ENCODE data around the gene HEATR5A.
"Not testable (repeated sequence)": the region's sequence is repeated elsewhere in the genome, so short reads cannot be mapped to it uniquely, and the experiment has no call there.

The HEATR5A gene

GRCh38 chr14:31341280-31341679, 79.1 kb downstream of the HEATR5A start:
- no peak overlapping the region for H3K9ac ChIP-seq (ENCODE audit: low read length)

GRCh38 chr14:31340297-31341063, 79.9 kb downstream of the HEATR5A start:
- Histone ChIP-seq H3K27me3 (replicated peaks; ENCODE audit: control insufficient read depth, insufficient read depth, low read length) (no peaks in the 10 kb centered on the region), H3K4me1 (ENCODE audit: control insufficient read depth, insufficient read depth, low read length) (peaks cover 10% of the 10 kb centered on the region), H3K9me3 (ENCODE audit: control insufficient read depth, low read length) (no peaks in the 10 kb centered on the region), H3K4me3 (ENCODE audit: low read length) (no peak overlapping the region), H3K36me3 (ENCODE audit: control insufficient read depth, insufficient read depth, low read length, severe bottlenecking) (peaks cover 74% of the 10 kb centered on the region), H3K9ac (ENCODE audit: low read length) (no peak overlapping the region)
- DNase-seq (ENCODE audit: low read depth), result no peak

More at GRCh38 chr14:31341280-31341679, 79.1 kb downstream of the HEATR5A start:
- Histone ChIP-seq H3K4me3 (ENCODE audit: low read length) (no peak overlapping the region), H3K36me3 (ENCODE audit: control insufficient read depth, insufficient read depth, low read length, severe bottlenecking) (peaks cover 82% of the 10 kb centered on the region), H3K27me3 (replicated peaks; ENCODE audit: control insufficient read depth, insufficient read depth, low read length) (no peaks in the 10 kb centered on the region), H3K4me1 (ENCODE audit: control insufficient read depth, insufficient read depth, low read length) (peaks cover 9% of the 10 kb centered on the region), H3K9me3 (ENCODE audit: control insufficient read depth, low read length) (no peaks in the 10 kb centered on the region)
- DNase-seq (ENCODE audit: low read depth), result no peak

- peaks cover 10% of the 10 kb centered on the region for H3K4me1 ChIP-seq (ENCODE audit: control insufficient read depth, insufficient read depth, low read length)
- no peak for DNase-seq (ENCODE audit: low read depth)
- peaks cover 66% of the 10 kb centered on the region for H3K36me3 ChIP-seq (ENCODE audit: control insufficient read depth, insufficient read depth, low read length, severe bottlenecking)
- no peaks in the 10 kb centered on the region for H3K27me3 ChIP-seq (replicated peaks; ENCODE audit: control insufficient read depth, insufficient read depth, low read length)
- no peak overlapping the region for H3K4me3 ChIP-seq (ENCODE audit: low read length)
- H3K9me3 ChIP-seq (ENCODE audit: control insufficient read depth, low read length), result no peaks in the 10 kb centered on the region
- no peak overlapping the region for H3K9ac ChIP-seq (ENCODE audit: low read length)
These were observed 80.6 kb downstream of the HEATR5A start for GRCh38 chr14:31339743-31340142.

GRCh38 chr14:31337331-31337730, 83.0 kb downstream of the HEATR5A start:
- peaks cover 55% of the 10 kb centered on the region for H3K36me3 ChIP-seq (ENCODE audit: control insufficient read depth, insufficient read depth, low read length, severe bottlenecking)

GRCh38 chr14:31336646-31337045, 83.7 kb downstream of the HEATR5A start:
- DNase-seq (ENCODE audit: low read depth), result peak; percentile 85
- Histone ChIP-seq H3K9ac (ENCODE audit: low read length) (no peak overlapping the region), H3K4me3 (ENCODE audit: low read length) (no peak overlapping the region), H3K36me3 (ENCODE audit: control insufficient read depth, insufficient read depth, low read length, severe bottlenecking) (peaks cover 55% of the 10 kb centered on the region), H3K27me3 (replicated peaks; ENCODE audit: control insufficient read depth, insufficient read depth, low read length) (no peaks in the 10 kb centered on the region), H3K9me3 (ENCODE audit: control insufficient read depth, low read length) (no peaks in the 10 kb centered on the region), H3K4me1 (ENCODE audit: control insufficient read depth, insufficient read depth, low read length) (peaks cover 10% of the 10 kb centered on the region)

More at GRCh38 chr14:31337331-31337730, 83.0 kb downstream of the HEATR5A start:
- no peaks in the 10 kb centered on the region for H3K27me3 ChIP-seq (replicated peaks; ENCODE audit: control insufficient read depth, insufficient read depth, low read length)
- H3K9me3 ChIP-seq (ENCODE audit: control insufficient read depth, low read length), result no peaks in the 10 kb centered on the region
- H3K4me3 ChIP-seq (ENCODE audit: low read length), result no peak overlapping the region
- DNase-seq (ENCODE audit: low read depth), result no peak
- peaks cover 10% of the 10 kb centered on the region for H3K4me1 ChIP-seq (ENCODE audit: control insufficient read depth, insufficient read depth, low read length)
- no peak overlapping the region for H3K9ac ChIP-seq (ENCODE audit: low read length)

GRCh38 chr14:31331395-31331794, 89.0 kb downstream of the HEATR5A start:
- not testable (repeated sequence) for H3K9ac ChIP-seq (ENCODE audit: low read length); H3K4me1 ChIP-seq (ENCODE audit: control insufficient read depth, insufficient read depth, low read length); H3K27me3 ChIP-seq (replicated peaks; ENCODE audit: control insufficient read depth, insufficient read depth, low read length); DNase-seq (ENCODE audit: low read depth); H3K9me3 ChIP-seq (ENCODE audit: control insufficient read depth, low read length); H3K4me3 ChIP-seq (ENCODE audit: low read length)
- peaks cover 31% of the 10 kb centered on the region for H3K36me3 ChIP-seq (ENCODE audit: control insufficient read depth, insufficient read depth, low read length, severe bottlenecking)

- H3K9ac ChIP-seq (ENCODE audit: low read length); H3K4me1 ChIP-seq (ENCODE audit: control insufficient read depth, insufficient read depth, low read length); DNase-seq (ENCODE audit: low read depth); H3K27me3 ChIP-seq (replicated peaks; ENCODE audit: control insufficient read depth, insufficient read depth, low read length); H3K4me3 ChIP-seq (ENCODE audit: low read length); H3K9me3 ChIP-seq (ENCODE audit: control insufficient read depth, low read length): not testable (repeated sequence)
- H3K36me3 ChIP-seq (ENCODE audit: control insufficient read depth, insufficient read depth, low read length, severe bottlenecking), result peaks cover 35% of the 10 kb centered on the region
These were observed 90.4 kb downstream of the HEATR5A start for GRCh38 chr14:31329876-31330521.

GRCh38 chr14:31326111-31326510, 94.2 kb downstream of the HEATR5A start:
- H3K4me3 ChIP-seq (ENCODE audit: low read length), result no peak overlapping the region
- H3K9me3 ChIP-seq (ENCODE audit: control insufficient read depth, low read length), result peaks cover 3% of the 10 kb centered on the region
- H3K36me3 ChIP-seq (ENCODE audit: control insufficient read depth, insufficient read depth, low read length, severe bottlenecking), result peaks cover 47% of the 10 kb centered on the region
- no peaks in the 10 kb centered on the region for H3K4me1 ChIP-seq (ENCODE audit: control insufficient read depth, insufficient read depth, low read length)
- H3K9ac ChIP-seq (ENCODE audit: low read length), result no peak overlapping the region
- peak; percentile 32 for DNase-seq (ENCODE audit: low read depth)
- no peaks in the 10 kb centered on the region for H3K27me3 ChIP-seq (replicated peaks; ENCODE audit: control insufficient read depth, insufficient read depth, low read length)

GRCh38 chr14:31323419-31323818, 96.9 kb downstream of the HEATR5A start:
- Histone ChIP-seq H3K4me3 (ENCODE audit: low read length) (no peak overlapping the region), H3K9me3 (ENCODE audit: control insufficient read depth, low read length) (no peaks in the 10 kb centered on the region), H3K36me3 (ENCODE audit: control insufficient read depth, insufficient read depth, low read length, severe bottlenecking) (peaks cover 61% of the 10 kb centered on the region), H3K9ac (ENCODE audit: low read length) (no peak overlapping the region), H3K4me1 (ENCODE audit: control insufficient read depth, insufficient read depth, low read length) (no peaks in the 10 kb centered on the region), H3K27me3 (replicated peaks; ENCODE audit: control insufficient read depth, insufficient read depth, low read length) (no peaks in the 10 kb centered on the region)
- no peak for DNase-seq (ENCODE audit: low read depth)

- peaks cover 80% of the 10 kb centered on the region for H3K36me3 ChIP-seq (ENCODE audit: control insufficient read depth, insufficient read depth, low read length, severe bottlenecking)
- H3K4me3 ChIP-seq (ENCODE audit: low read length), result no peak overlapping the region
- H3K27me3 ChIP-seq (replicated peaks; ENCODE audit: control insufficient read depth, insufficient read depth, low read length), result no peaks in the 10 kb centered on the region
- no peak for DNase-seq (ENCODE audit: low read depth)
- H3K9me3 ChIP-seq (ENCODE audit: control insufficient read depth, low read length), result no peaks in the 10 kb centered on the region
- H3K9ac ChIP-seq (ENCODE audit: low read length), result no peak overlapping the region
- no peaks in the 10 kb centered on the region for H3K4me1 ChIP-seq (ENCODE audit: control insufficient read depth, insufficient read depth, low read length)
These were observed 99.2 kb downstream of the HEATR5A start for GRCh38 chr14:31320922-31321766.

GRCh38 chr14:31320216-31320615, 100.1 kb downstream of the HEATR5A start:
- Histone ChIP-seq H3K9me3 (ENCODE audit: control insufficient read depth, low read length) (no peaks in the 10 kb centered on the region), H3K4me1 (ENCODE audit: control insufficient read depth, insufficient read depth, low read length) (no peaks in the 10 kb centered on the region), H3K9ac (ENCODE audit: low read length) (no peak overlapping the region), H3K4me3 (ENCODE audit: low read length) (no peak overlapping the region), H3K27me3 (replicated peaks; ENCODE audit: control insufficient read depth, insufficient read depth, low read length) (no peaks in the 10 kb centered on the region), H3K36me3 (ENCODE audit: control insufficient read depth, insufficient read depth, low read length, severe bottlenecking) (peaks cover 88% of the 10 kb centered on the region)
- DNase-seq (ENCODE audit: low read depth), result no peak
